Activated CD8-positive, alpha-beta memory T cell treated with anti-CD3 and anti-CD28 coated beads, Interleukin-2, amount 10 ng/mL, durations not matched to agents 7 days and 5 days (primary cell): ENCODE results near the gene PBX1. TPM values are rescaled to one million over a fixed set of nuclear protein-coding genes. Genes with fewer than 3 reads are reported as not detected.

Experiments
- ATAC-seq: fragments of 150-1000 bp; cut with Tn5 transposase; one replicate; pipeline ENCODE4 v1.10.0; 2021; ENCODE audit warnings: moderate library complexity
- CTCF ChIA-PET: fragments of 350-600 bp; sonication (Branson Sonifier 250); formaldehyde crosslinking; loops from one replicate; lab custom pipeline; 2021; ENCODE audit warnings: antibody characterized with exemption; lab: Charles Lee
- DNase-seq: peaks from one replicate; pipeline ENCODE4 v3.0.0-alpha.2; 2020
- H3K27ac Mint-ChIP-seq: one replicate; pipeline ENCODE4 v1.8.0; 2021; ENCODE audit warnings: mild to moderate bottlenecking, mixed read lengths
- H3K27me3 Mint-ChIP-seq: one replicate; pipeline ENCODE4 v1.8.0; 2021; ENCODE audit warnings: mixed read lengths
- H3K36me3 Mint-ChIP-seq: one replicate; pipeline ENCODE4 v1.8.0; 2021; ENCODE audit warnings: mild to moderate bottlenecking, mixed read lengths
- H3K4me1 Mint-ChIP-seq: one replicate; pipeline ENCODE4 v1.8.0; 2021; ENCODE audit warnings: mixed read lengths
- H3K4me3 Mint-ChIP-seq: one replicate; pipeline ENCODE4 v1.8.0; 2021; ENCODE audit warnings: mild to moderate bottlenecking, moderate library complexity, mixed read lengths
- H3K9me3 Mint-ChIP-seq: one replicate; pipeline ENCODE4 v1.8.0; 2022; ENCODE audit warnings: low read depth, mixed read lengths
- total RNA-seq, 2 experiments: library from RNA; stranded (reverse); gene quantifications; one replicate each; pipeline ENCODE4 v1.2.3, GENCODE V29; 2021

Gene PBX1
- total RNA-seq, 2 experiments from 2014 or later = not detected

DNA sequence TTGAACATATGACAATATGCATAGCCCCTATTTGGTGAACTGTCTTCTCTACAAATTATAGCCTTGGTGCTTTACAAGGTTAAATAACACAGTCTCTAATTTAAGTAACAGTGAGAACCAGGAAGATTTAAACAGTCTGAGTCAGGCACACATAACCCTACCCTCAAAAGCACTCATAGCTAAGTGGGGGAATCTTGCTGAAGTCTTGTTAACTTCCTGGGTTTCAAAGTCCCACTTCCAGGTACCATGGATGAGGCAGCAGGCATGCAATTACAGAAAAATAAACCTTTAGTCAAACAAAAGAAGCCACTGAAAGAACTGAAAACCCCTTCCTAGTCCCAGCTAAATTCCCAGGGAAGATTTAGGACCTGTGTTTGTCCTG, 147.6 kb downstream of the PBX1 start:
- Mint-ChIP-seq H3K9me3 (no peaks in the 10 kb centered on the region), H3K4me3 (no peak overlapping the region), H3K27ac (no peak overlapping the region), H3K27me3 (no peaks in the 10 kb centered on the region), H3K4me1 (no peaks in the 10 kb centered on the region), H3K36me3 (no peaks in the 10 kb centered on the region)
- no peak for ATAC-seq
- CTCF ChIA-PET = no interaction called here
- DNase-seq = no peak

DNA sequence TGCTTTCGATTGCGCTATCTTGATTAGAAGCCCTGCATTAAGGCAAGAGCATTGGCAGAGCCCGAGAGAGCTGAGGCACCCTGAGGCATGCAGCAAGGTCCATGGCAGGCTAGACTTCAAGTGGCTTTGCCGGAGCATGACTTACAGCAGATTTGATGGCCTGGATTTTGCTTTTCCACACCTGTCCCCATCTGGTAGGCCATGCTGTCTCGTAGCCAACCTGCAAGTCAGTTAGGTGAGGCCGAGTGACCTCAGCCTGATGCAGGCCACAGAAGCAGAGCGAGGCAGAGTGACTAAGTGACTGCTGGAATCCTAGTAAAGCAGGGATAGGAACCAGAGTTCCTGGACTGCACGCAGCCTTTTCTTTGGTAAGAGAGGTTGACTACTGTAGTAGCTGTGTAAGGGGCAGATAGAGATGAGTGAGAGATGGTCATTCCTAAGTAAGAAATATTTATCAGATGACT, 148.9 kb downstream of the PBX1 start:
- no peaks in the 10 kb centered on the region for H3K36me3 Mint-ChIP-seq
- no peak overlapping the region for H3K27ac Mint-ChIP-seq
- CTCF ChIA-PET = no interaction called here
- no peaks in the 10 kb centered on the region for H3K4me1 Mint-ChIP-seq
- ATAC-seq = no peak
- peaks cover 2% of the 10 kb centered on the region for H3K9me3 Mint-ChIP-seq
- no peak overlapping the region for H3K4me3 Mint-ChIP-seq
- no peaks in the 10 kb centered on the region for H3K27me3 Mint-ChIP-seq
- no peak for DNase-seq

DNA sequence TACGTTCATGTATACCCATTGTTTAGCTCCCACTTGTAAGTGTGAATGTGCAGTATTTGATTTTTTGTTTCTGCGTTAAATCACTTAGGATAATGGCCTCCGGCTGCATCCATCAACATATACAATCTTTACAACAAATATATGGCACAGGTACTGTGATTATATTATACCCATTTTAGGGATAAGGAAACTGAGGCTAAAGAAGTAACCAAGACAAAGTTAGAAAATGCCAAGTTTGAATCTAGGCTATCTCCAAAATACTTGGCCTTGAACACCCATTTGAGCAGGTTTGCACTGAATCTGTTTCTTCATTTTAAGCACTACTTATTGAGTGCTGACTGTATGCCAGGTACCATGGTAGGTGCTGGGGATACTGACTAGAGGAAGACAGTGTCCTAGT, 149.6 kb downstream of the PBX1 start:
- CTCF ChIA-PET = no interaction called here
- no peak overlapping the region for H3K27ac Mint-ChIP-seq
- no peak overlapping the region for H3K4me3 Mint-ChIP-seq
- ATAC-seq (no peak), DNase-seq (no peak)
- no peaks in the 10 kb centered on the region for H3K4me1 Mint-ChIP-seq
- peaks cover 2% of the 10 kb centered on the region for H3K9me3 Mint-ChIP-seq
- H3K36me3 Mint-ChIP-seq = no peaks in the 10 kb centered on the region
- no peaks in the 10 kb centered on the region for H3K27me3 Mint-ChIP-seq

GRCh38 chr1:164709126-164709525, 150.1 kb downstream of the PBX1 start:
- H3K9me3 Mint-ChIP-seq = peaks cover 2% of the 10 kb centered on the region
- DNase-seq (no peak), ATAC-seq (no peak)
- no peak overlapping the region for H3K27ac Mint-ChIP-seq
- H3K36me3 Mint-ChIP-seq = no peaks in the 10 kb centered on the region
- H3K27me3 Mint-ChIP-seq = no peaks in the 10 kb centered on the region
- CTCF ChIA-PET = no interaction called here
- no peak overlapping the region for H3K4me3 Mint-ChIP-seq
- H3K4me1 Mint-ChIP-seq = no peaks in the 10 kb centered on the region

GRCh38 chr1:164709541-164710278, 150.7 kb downstream of the PBX1 start:
- Mint-ChIP-seq H3K27me3 (no peaks in the 10 kb centered on the region), H3K9me3 (peaks cover 2% of the 10 kb centered on the region)
- CTCF ChIA-PET = no interaction called here

GRCh38 chr1:164712131-164713036, 153.4 kb downstream of the PBX1 start:
- no peak overlapping the region for H3K4me3 Mint-ChIP-seq
- no peak for ATAC-seq

More at GRCh38 chr1:164709541-164710278, 150.7 kb downstream of the PBX1 start:
- Mint-ChIP-seq H3K4me3 (no peak overlapping the region), H3K36me3 (no peaks in the 10 kb centered on the region), H3K4me1 (no peaks in the 10 kb centered on the region), H3K27ac (no peak overlapping the region)
- ATAC-seq = no peak
- DNase-seq = no peak

GRCh38 chr1:164713456-164714207, 154.6 kb downstream of the PBX1 start:
- CTCF ChIA-PET = no interaction called here
- H3K9me3 Mint-ChIP-seq = peaks cover 2% of the 10 kb centered on the region
- DNase-seq (no peak), ATAC-seq (no peak)
- H3K27ac Mint-ChIP-seq = no peak overlapping the region
- no peak overlapping the region for H3K4me3 Mint-ChIP-seq
- H3K36me3 Mint-ChIP-seq = no peaks in the 10 kb centered on the region
- no peaks in the 10 kb centered on the region for H3K27me3 Mint-ChIP-seq
- H3K4me1 Mint-ChIP-seq = peaks cover 6% of the 10 kb centered on the region

More at GRCh38 chr1:164712131-164713036, 153.4 kb downstream of the PBX1 start:
- Mint-ChIP-seq H3K27me3 (no peaks in the 10 kb centered on the region), H3K4me1 (peaks cover 6% of the 10 kb centered on the region), H3K9me3 (peaks cover 2% of the 10 kb centered on the region), H3K27ac (no peak overlapping the region), H3K36me3 (no peaks in the 10 kb centered on the region)
- no peak for DNase-seq
- CTCF ChIA-PET = no interaction called here

DNA sequence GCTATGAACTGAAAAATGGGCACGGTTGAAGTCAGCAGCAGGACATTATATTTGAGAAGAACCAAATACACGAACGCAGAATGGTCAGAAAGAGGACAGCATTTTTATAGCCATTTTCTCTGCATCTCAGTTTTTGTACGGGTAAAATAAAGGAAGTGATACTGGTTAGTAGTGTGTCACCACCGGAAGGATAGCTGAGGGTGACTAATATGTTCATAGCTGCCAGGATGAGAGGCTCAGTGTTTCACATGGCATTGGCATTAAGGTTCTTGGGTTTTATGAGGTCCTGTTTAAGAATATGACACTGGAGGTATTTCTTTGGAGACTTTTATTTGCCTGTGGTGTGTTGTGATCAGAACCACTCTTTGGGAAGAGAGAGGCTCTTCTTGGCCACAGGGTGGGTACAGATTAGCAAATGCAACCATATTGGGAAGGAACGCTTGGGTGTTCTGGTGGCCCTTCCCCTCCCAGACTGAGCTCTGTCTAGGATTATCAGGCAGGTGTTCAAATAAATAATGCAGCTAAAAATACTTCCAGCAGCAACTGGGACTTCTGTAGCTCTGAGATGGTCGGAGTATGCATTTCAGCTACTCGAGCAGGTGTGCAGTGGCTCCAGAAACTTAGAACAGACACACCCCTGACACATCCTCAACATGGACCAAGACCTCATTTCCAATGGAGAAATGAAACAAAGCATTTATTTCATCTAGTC, 158.2 kb downstream of the PBX1 start:
- no peaks in the 10 kb centered on the region for H3K27me3 Mint-ChIP-seq
- peak; percentile 33 for ATAC-seq
- no peak overlapping the region for H3K27ac Mint-ChIP-seq
- H3K4me3 Mint-ChIP-seq = no peak overlapping the region
- H3K36me3 Mint-ChIP-seq = no peaks in the 10 kb centered on the region
- peaks cover 2% of the 10 kb centered on the region for H3K9me3 Mint-ChIP-seq
- DNase-seq = no peak
- H3K4me1 Mint-ChIP-seq = peaks cover 12% of the 10 kb centered on the region
- CTCF ChIA-PET = no interaction called here

DNA sequence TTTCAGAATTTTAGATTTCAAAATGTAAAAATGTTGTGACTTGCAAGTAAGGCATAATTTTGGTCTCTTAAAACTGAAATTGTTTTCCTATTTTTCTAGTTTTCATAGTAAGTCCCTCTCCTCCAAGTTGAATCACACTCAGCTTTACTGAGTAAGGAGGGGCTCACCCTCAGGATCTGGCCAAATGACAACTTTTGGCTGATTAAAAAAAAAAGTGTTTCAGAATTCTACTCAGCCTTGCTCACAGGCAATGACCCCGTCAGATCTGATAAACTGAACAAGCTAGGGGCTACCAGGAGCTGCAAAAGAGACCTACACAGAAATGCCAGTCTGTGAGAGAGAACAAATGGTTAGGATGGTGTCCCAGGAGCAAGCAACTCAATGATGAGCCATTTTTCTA, 159.8 kb downstream of the PBX1 start:
- DNase-seq (no peak), ATAC-seq (no peak)
- CTCF ChIA-PET = no interaction called here
- Mint-ChIP-seq H3K27me3 (no peaks in the 10 kb centered on the region), H3K36me3 (no peaks in the 10 kb centered on the region), H3K4me3 (no peak overlapping the region), H3K27ac (no peak overlapping the region), H3K4me1 (peaks cover 12% of the 10 kb centered on the region), H3K9me3 (no peaks in the 10 kb centered on the region)

- DNase-seq (no peak), ATAC-seq (no peak)
- CTCF ChIA-PET = no interaction called here
- H3K9me3 Mint-ChIP-seq = no peaks in the 10 kb centered on the region
- no peaks in the 10 kb centered on the region for H3K27me3 Mint-ChIP-seq
- no peak overlapping the region for H3K27ac Mint-ChIP-seq
- peaks cover 12% of the 10 kb centered on the region for H3K4me1 Mint-ChIP-seq
- no peaks in the 10 kb centered on the region for H3K36me3 Mint-ChIP-seq
- no peak overlapping the region for H3K4me3 Mint-ChIP-seq
Observed at GRCh38 chr1:164719676-164720439, 160.9 kb downstream of the PBX1 start.

DNA sequence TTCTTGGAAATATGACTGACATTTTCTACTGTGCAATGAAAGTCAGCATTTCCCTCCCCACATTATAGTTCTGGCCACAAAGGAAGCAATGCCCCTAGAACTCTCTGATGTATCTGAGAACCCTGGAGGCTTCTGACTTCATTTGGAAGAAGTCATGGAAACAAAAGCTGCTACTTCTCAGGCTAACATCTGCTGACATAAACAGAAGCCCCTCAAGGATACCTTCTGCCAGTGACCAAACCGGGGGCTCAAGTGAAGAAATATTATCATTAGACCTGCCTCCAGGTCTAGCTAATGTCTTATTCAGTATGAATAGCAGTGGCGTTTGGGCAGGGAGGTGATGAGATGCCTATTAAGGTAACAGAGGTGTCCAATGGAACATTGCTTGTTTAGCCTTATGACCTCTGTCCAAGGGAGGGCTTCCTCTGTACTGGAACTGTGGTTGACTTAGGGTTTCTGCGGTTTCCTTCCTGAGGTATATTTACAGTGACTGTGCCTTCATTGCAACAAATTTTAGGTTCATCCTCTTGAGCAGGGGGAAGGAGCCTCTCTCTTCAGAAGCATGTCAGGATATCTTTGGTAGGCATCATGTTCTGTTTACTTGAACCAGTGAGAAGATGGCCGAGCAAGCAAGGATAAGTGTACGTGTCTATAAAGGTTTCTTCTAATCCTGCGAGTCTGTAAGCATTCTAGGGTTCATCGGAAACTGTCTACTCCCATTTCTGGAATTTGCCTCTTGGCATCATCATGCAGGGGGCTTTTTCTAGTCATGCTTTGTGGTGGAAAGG, 161.7 kb downstream of the PBX1 start:
- Mint-ChIP-seq H3K36me3 (no peaks in the 10 kb centered on the region), H3K4me3 (no peak overlapping the region)
- CTCF ChIA-PET = no interaction called here

GRCh38 chr1:164721228-164721496, 162.2 kb downstream of the PBX1 start:
- H3K9me3 Mint-ChIP-seq = peaks cover 2% of the 10 kb centered on the region
- ATAC-seq (no peak), DNase-seq (no peak)
- no peak overlapping the region for H3K4me3 Mint-ChIP-seq
- H3K4me1 Mint-ChIP-seq = peaks cover 12% of the 10 kb centered on the region
- H3K27me3 Mint-ChIP-seq = no peaks in the 10 kb centered on the region
- CTCF ChIA-PET = interaction anchor here (0.6 kb wide), 1 partner anchor 29 kb away, joined by 3 read pairs; no protein-coding TSS in a partner anchor
- no peaks in the 10 kb centered on the region for H3K36me3 Mint-ChIP-seq
- H3K27ac Mint-ChIP-seq = no peak overlapping the region

More for the DNA sequence above, 161.7 kb downstream of the PBX1 start:
- Mint-ChIP-seq H3K27me3 (no peaks in the 10 kb centered on the region), H3K9me3 (peaks cover 2% of the 10 kb centered on the region), H3K27ac (no peak overlapping the region), H3K4me1 (peaks cover 12% of the 10 kb centered on the region)
- ATAC-seq = no peak
- DNase-seq = no peak
